Measurements from ENCODE around the gene SMARCE1. TPM values are rescaled to one million over a fixed set of nuclear protein-coding genes. Genes with fewer than 3 reads are reported as not detected.

Gene SMARCE1
- total RNA-seq, 1 experiment from 2014 or later = 137 TPM

DNA sequence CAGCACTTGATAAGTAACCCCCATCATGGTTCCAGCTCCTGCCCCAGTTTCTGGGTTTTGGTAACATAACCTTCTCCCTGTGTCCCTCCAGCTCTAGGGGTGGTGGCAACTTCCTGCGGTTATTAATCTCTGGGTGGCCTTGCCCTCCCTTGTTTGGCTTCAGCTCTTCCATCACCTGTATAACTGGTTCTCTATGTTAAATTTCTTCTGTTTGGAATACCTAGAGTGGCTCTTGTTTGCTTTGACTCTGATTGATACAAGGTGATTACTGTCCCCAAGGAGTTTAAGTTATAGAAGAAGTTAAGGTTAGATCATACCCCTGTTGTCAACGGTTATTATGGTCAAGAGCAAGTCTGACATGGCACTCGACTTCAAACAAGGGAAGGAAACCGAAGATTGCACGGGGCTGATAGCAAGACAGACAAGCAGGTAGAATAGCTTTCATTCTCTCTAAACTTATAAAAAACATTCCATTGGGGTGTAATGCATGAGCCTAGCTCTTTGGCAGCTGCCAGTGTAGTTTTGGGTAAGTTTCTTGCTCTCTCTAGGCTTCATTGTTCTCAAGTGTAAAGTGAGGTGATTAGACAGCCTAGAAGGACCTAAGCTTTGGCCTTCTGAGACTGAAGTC is 71.4 kb downstream of the SMARCE1 start:
- Histone ChIP-seq H3K4me3 (no peak overlapping the region), H3K27ac (no peak overlapping the region), H3K4me1 (replicated peaks) (no peaks in the 10 kb centered on the region), H3K9me3 (replicated peaks) (peaks cover 12% of the 10 kb centered on the region), H3K36me3 (no peaks in the 10 kb centered on the region), H3K27me3 (replicated peaks) (peaks cover 4% of the 10 kb centered on the region; the same call in 1 of the 2 replicates)
- no peak for DNase-seq (ENCODE audit: low read depth in 1 of 2, low spot score in 2 of 2)

Other genes starting within 250 kb of the SMARCE1 start
- 264 and 389 TPM in 2 replicates for gene TOP2A, start 229.9 kb downstream of the SMARCE1 start, total RNA-seq (2014; rRNA removed; shearing (Covaris generic))
- gene IGFBP4, start 204.4 kb downstream of the SMARCE1 start, total RNA-seq (2014; rRNA removed; shearing (Covaris generic)) = 19.2 and 22.5 TPM in 2 replicates
- not detected in 2 replicates for gene TNS4, start 146.2 kb downstream of the SMARCE1 start, total RNA-seq (2014; rRNA removed; shearing (Covaris generic))
- not detected in 2 replicates for gene CCR7, start 82.3 kb downstream of the SMARCE1 start, total RNA-seq (2014; rRNA removed; shearing (Covaris generic))
- gene KRT222, start 17.4 kb upstream of the SMARCE1 start, total RNA-seq (2014; rRNA removed; shearing (Covaris generic)) = not detected in 2 replicates
- not detected in 2 replicates for gene KRT24, start 55.9 kb upstream of the SMARCE1 start, total RNA-seq (2014; rRNA removed; shearing (Covaris generic))
- gene KRT25, start 107.5 kb upstream of the SMARCE1 start, total RNA-seq (2014; rRNA removed; shearing (Covaris generic)) = not detected in 2 replicates
- not detected in 2 replicates for gene KRT26, start 124.4 kb upstream of the SMARCE1 start, total RNA-seq (2014; rRNA removed; shearing (Covaris generic))
- not detected in 2 replicates for gene KRT27, start 134.7 kb upstream of the SMARCE1 start, total RNA-seq (2014; rRNA removed; shearing (Covaris generic))
- not detected in 2 replicates for gene KRT28, start 152.1 kb upstream of the SMARCE1 start, total RNA-seq (2014; rRNA removed; shearing (Covaris generic))
- 29.7 and 73.0 TPM in 2 replicates for gene KRT10, start 174.8 kb upstream of the SMARCE1 start, total RNA-seq (2014; rRNA removed; shearing (Covaris generic))
- not detected in 2 replicates for gene KRT12, start 219.4 kb upstream of the SMARCE1 start, total RNA-seq (2014; rRNA removed; shearing (Covaris generic))
- not detected in 2 replicates for gene KRT20, start 237.4 kb upstream of the SMARCE1 start, total RNA-seq (2014; rRNA removed; shearing (Covaris generic))